ENCODE measurements around the gene STAT4.

Gene STAT4

DNA sequence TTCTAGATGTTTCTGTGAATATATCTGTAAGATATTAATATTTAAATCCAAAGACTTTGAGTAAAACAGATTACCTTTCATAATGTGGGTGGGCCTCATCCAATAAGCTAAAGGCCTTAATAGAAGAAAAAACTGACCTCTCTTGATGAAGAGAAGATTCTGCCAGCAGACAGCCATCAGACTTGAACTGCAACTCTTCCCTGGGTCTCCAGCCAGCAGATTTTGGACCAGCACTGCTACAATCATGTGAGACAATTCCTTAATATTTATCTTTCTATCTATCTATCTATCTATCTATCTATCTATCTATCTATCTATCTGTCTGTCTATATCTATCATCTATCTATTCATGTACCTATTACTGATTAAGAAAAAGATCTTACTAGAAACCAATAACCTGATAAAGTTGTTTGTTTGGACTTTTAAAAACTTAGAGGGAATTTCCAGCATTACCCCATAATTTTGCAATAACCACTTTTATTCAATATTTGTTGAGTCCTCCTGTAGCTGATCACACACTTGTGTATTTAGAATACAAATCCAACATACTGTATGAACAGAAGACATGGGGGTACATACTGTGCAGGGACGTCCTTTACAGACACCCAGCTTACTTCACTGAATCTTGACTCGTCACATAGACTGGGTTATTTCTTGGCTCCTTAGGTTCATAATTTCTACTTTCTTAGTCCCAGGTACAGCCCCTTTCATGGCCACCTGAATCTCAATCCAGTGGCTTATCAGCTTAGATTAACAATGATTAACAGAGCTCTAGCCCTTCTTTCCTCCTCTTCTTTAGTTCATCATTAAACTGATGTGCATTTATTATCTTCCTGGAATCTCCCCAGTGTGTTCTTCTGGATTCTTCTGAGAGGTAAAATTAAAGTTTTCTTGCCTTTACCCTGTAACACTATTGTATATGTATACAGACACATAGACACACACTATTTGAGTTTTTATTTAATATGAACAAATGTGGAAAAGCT lies 27.2 kb upstream of the STAT4 start:
- in situ Hi-C loops (cut with HindIII; ENCODE audit: low pct_ligation_motif_present, low sequenced_read_pairs), result no loop called here
- no peaks in the 10 kb centered on the region for H3K27me3 ChIP-seq (replicated peaks)
- H3K36me3 ChIP-seq (replicated peaks), result no peaks in the 10 kb centered on the region
- H3K27ac ChIP-seq, result no peak overlapping the region
- no peak overlapping the region for H3K4me3 ChIP-seq (ENCODE audit: low read depth, low read length)
- TF ChIP-seq, protein P1, sequence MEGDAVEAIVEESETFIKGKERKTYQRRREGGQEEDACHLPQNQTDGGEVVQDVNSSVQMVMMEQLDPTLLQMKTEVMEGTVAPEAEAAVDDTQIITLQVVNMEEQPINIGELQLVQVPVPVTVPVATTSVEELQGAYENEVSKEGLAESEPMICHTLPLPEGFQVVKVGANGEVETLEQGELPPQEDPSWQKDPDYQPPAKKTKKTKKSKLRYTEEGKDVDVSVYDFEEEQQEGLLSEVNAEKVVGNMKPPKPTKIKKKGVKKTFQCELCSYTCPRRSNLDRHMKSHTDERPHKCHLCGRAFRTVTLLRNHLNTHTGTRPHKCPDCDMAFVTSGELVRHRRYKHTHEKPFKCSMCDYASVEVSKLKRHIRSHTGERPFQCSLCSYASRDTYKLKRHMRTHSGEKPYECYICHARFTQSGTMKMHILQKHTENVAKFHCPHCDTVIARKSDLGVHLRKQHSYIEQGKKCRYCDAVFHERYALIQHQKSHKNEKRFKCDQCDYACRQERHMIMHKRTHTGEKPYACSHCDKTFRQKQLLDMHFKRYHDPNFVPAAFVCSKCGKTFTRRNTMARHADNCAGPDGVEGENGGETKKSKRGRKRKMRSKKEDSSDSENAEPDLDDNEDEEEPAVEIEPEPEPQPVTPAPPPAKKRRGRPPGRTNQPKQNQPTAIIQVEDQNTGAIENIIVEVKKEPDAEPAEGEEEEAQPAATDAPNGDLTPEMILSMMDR (IDR thresholded peaks at IDR 0.05; ENCODE audit: low read depth, low read length, missing control alignments), result no peak
- DNase-seq, result no peak

DNA sequence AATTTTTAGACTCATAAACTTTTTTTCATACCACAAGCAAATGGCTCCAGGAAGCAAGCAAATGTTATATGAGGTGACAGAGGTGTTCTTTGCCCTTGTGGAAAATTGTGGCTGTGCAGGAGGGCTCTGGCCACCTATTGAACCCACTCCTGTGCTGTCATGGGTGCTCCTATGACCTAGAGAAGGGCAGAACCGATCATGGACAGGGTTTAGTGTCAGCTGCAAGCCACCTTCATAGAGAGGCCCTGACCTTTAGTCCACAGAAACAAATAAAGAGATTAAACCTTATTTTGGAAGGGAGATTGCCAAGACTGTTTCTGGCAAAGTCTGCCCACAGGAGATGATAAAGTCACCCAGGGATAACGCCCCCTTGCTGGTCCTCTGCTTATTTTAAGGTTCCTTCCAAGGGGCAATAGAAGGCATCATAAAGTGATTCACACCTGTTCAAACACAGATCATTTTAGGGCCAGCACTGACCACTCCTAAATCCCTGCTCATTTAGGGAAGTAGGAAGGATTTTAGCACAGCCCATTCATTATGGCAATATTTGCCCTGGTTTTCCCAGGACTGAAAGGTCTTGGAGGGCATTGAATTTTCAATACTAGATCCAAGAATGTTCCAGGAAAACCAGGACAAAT lies 26.1 kb upstream of the STAT4 start:
- DNase-seq, result no peak
- in situ Hi-C loops (cut with HindIII; ENCODE audit: low pct_ligation_motif_present, low sequenced_read_pairs), result no loop called here
- no peak overlapping the region for H3K4me3 ChIP-seq (ENCODE audit: low read depth, low read length)
- no peaks in the 10 kb centered on the region for H3K27me3 ChIP-seq (replicated peaks)
- TF ChIP-seq, protein P1 (IDR thresholded peaks at IDR 0.05; ENCODE audit: low read depth, low read length, missing control alignments), result no peak
- no peaks in the 10 kb centered on the region for H3K36me3 ChIP-seq (replicated peaks)
- H3K27ac ChIP-seq, result no peak overlapping the region

DNA sequence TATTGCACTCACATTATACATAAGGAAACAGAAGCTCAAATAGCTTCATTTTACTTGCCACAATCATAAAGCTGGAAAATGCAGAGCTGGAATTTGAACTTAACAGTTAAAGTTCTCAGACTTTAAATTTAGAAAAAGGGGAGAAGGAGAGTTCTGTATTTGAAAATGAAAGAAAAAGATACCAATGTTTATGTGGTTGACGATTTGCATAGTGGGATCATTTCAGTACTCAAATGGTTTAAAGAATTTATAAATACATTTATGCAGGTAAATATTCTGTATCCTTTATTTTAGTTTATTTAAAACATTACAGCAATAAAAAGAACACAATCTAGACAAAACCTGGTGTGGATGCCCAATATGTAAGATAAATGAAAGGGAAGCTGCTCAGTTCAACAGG lies 25.5 kb upstream of the STAT4 start:
- no peaks in the 10 kb centered on the region for H3K27me3 ChIP-seq (replicated peaks)
- in situ Hi-C loops (cut with HindIII; ENCODE audit: low pct_ligation_motif_present, low sequenced_read_pairs), result no loop called here
- H3K36me3 ChIP-seq (replicated peaks), result no peaks in the 10 kb centered on the region
- H3K27ac ChIP-seq, result no peak overlapping the region
- H3K4me3 ChIP-seq (ENCODE audit: low read depth, low read length), result no peak overlapping the region
- DNase-seq, result no peak
- TF ChIP-seq, protein P1 (IDR thresholded peaks at IDR 0.05; ENCODE audit: low read depth, low read length, missing control alignments), result no peak

DNA sequence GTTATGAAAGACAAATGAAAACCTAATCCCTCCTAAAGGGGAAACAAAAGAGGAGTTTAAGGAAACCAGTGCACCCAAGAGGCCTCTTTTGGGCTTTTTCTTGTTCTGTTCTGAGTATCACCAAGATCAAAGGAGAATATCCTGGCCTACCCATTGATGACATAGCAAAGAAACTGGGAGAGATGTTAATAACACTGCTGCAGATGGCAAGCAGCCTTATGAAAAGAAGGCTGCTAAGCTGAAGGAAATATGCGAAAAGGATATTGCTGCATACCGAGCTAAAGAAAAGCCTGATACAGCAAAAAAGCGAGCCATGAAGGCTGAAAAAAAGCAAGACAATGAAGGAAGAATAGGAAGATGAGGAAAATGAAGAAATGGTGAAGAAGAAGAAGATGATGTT lies 23.6 kb upstream of the STAT4 start:
- Histone ChIP-seq H3K27me3 (replicated peaks) (no peaks in the 10 kb centered on the region), H3K27ac (no peak overlapping the region), H3K36me3 (replicated peaks) (no peaks in the 10 kb centered on the region), H3K4me3 (ENCODE audit: low read depth, low read length) (no peak overlapping the region)
- no peak for DNase-seq
- TF ChIP-seq, protein P1 (IDR thresholded peaks at IDR 0.05; ENCODE audit: low read depth, low read length, missing control alignments), result no peak
- in situ Hi-C loops (cut with HindIII; ENCODE audit: low pct_ligation_motif_present, low sequenced_read_pairs), result no loop called here

DNA sequence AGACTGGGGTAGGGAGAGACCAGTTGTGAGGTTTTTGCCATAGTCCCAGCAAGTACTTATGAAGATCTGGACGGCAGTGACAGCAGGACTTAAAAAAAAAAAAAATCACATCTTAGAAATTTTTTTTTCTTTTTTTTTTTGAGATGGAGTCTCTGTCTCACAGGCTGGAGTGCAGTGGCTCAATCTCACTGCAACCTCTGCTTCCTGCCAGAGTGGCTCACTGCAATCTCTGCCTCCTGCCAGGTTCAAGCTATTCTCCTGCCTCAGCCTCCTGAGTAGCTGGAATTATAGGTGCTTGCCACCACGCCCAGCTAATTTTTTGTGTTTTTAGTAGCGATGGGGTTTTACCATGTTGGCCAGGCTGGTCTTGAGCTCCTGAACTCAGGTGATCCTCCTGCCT lies 22.4 kb upstream of the STAT4 start:
- Histone ChIP-seq H3K4me3 (ENCODE audit: low read depth, low read length) (no peak overlapping the region), H3K36me3 (replicated peaks) (no peaks in the 10 kb centered on the region), H3K27me3 (replicated peaks) (no peaks in the 10 kb centered on the region), H3K27ac (no peak overlapping the region)
- no peak for DNase-seq
- TF ChIP-seq, protein P1 (IDR thresholded peaks at IDR 0.05; ENCODE audit: low read depth, low read length, missing control alignments), result no peak
- in situ Hi-C loops (cut with HindIII; ENCODE audit: low pct_ligation_motif_present, low sequenced_read_pairs), result no loop called here
